Choroid plexus epithelial cell (primary cell): ENCODE data around the gene SH3BP1.
A peak's percentile ranks its signal among the peaks of the same experiment; 100 is the strongest.
"Not testable (repeated sequence)": the region's sequence is repeated elsewhere in the genome, so short reads cannot be mapped to it uniquely, and the experiment has no call there.

Experiments used
- DNase-seq: peaks from one replicate; pipeline ENCODE4 v3.0.0-alpha.2; 2010; ENCODE audit warnings: low read depth
- H3K4me3 ChIP-seq: 2 replicates; pipeline ENCODE4 v1.5.1; 2011; ENCODE audit warnings: low read depth, mild to moderate bottlenecking, control low read depth, low read length, moderate library complexity
- CTCF ChIP-seq: conservative IDR thresholded peaks from 2 replicates; pipeline ENCODE4 v1.5.1; 2011; ENCODE audit warnings: low read depth, mild to moderate bottlenecking, control low read depth, inconsistent platforms, low read length, moderate library complexity

SH3BP1 gene

GRCh38 chr22:37601540-37602442 lies 37.7 kb upstream of the SH3BP1 start:
- peak; percentile 66 for DNase-seq
- no peak for TF ChIP-seq CTCF
- H3K4me3 ChIP-seq = no peak overlapping the region

- not testable (repeated sequence) for DNase-seq, H3K4me3 ChIP-seq
These were observed 36.8 kb upstream of the SH3BP1 start for GRCh38 chr22:37602546-37603277.

DNA sequence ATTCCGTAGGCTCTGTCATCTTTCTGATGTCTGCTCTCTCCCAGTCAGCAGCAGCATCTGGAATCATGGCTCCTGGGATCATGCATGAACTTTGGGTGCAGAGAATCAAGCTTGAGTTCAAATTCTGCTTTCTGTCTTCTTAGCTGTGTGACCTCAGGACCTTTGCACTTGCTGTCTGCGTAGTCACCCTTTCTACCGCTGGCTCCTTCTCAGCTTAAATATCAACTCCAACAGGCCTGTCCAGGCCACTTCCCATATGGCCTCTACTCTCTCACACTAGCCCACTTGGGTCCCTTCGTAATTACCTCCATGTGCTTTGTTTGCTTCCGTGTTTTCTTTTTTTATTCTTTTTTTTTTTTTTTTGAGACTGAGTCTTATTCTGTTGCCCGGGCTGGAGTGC lies 35.4 kb upstream of the SH3BP1 start:
- DNase-seq = no peak
- H3K4me3 ChIP-seq = no peak overlapping the region
- TF ChIP-seq CTCF = no peak

DNA sequence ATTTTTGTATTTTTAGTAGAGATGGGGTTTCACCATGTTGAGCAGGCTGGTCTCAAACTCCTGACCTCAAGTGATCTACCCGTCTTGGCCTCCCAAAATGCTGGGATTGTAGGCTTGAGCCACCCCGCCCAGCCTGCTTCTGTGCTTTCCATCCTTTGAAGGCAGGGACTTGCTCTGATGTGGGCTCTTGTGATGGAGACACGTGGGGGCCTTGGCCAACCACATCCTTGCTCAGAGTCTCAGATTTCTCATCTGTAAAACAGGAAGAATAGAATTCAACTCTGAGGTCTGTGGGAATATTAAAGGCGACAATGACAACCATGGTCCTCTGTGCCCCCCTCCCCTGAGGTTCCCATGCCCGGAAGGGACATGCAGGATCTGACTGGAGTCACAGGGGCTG lies 34.6 kb upstream of the SH3BP1 start:
- H3K4me3 ChIP-seq = no peak overlapping the region
- TF ChIP-seq CTCF = no peak
- DNase-seq = no peak

- peak; percentile 72 for DNase-seq
- peak overlapping the region; percentile 41 for H3K4me3 ChIP-seq
- peak; percentile 98 for TF ChIP-seq CTCF
These were observed 32.2 kb upstream of the SH3BP1 start for GRCh38 chr22:37607010-37607934.

DNA sequence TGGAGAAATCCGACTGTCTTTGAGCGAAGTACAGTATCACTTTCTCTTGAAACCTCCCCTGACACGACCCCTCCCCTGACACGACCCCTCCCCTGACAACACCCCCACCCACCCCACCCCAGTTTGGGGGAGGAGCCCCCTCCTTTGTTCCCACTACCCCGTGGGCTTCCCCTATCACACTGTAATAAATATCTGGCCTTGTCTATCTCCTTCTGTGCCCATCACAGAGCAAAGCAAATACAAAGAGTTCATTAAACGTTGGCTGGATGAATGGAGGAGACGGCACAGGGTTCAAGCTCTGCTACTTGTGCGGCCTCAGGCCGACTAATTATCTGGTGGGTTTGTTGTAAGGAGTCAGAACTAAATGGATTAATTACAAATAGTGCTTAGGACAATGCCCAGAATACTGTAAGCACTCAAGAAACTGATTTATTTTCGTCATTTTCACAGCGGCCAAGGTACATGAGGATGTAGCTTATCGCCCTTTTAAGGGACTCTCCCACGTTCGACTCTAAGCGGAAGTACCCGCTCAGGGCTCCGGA lies 31.5 kb upstream of the SH3BP1 start:
- peak overlapping the region; percentile 87 for H3K4me3 ChIP-seq
- no peak for DNase-seq
- no peak for TF ChIP-seq CTCF
